ENCODE measurements around the gene CEACAM3. TPM values are rescaled to one million over a fixed set of nuclear protein-coding genes. Genes with fewer than 3 reads are reported as not detected.
A peak's percentile ranks its signal among the peaks of the same experiment; 100 is the strongest.

CEACAM3 gene
- total and polyA plus RNA-seq, 9 of the 15 experiments (the other 6 are each of a cell fraction or from before 2014, with no cell fraction given), result not detected

DNA sequence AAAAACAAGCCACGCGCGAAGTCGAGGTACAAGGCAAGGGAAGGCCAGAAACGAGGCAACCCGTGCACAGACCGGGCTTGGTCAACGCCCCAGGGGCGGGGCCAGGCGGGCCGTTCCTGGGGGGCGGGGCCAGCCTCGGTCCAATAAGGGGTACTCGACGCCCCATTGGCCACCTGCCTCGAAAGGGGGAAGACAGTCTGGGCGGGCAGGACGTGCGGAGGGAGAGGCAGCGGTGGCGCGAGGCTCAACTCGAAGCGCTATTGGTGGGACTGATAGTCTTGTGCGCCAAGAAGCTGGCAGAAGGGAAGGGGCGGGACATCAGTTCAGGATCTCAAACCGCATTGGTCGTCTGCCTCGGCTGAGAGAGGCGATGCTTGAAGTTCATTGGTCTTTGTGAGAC lies 48.2 kb downstream of the CEACAM3 start, which contains the start of gene LYPD4:
Gene LYPD4 (minus strand): TSS at position 83 of the 400 bp plus-strand sequence. CDS start 5,398 bp downstream, outside the sequence.
- TF ChIP-seq TAF7 (tag; IDR thresholded peaks at IDR 0.05), result no peak
- peak; percentile 96 for TF ChIP-seq ZBTB33 (CRISPR knock-in tag; IDR thresholded peaks at IDR 0.05)
- TF ChIP-seq CTBP1 (IDR thresholded peaks at IDR 0.05; ENCODE audit: borderline replicate concordance), result no peak
- TF ChIP-seq CBX3 (IDR thresholded peaks at IDR 0.05; ENCODE audit: borderline replicate concordance in 1 of 2, low read length in 2 of 2), result peak in 1 of 2 experiments; percentile 20; a peak in 1 of 3 replicates
- TF ChIP-seq L3MBTL2 (IDR thresholded peaks at IDR 0.05), result peak; percentile 79
- TF ChIP-seq, protein P1, sequence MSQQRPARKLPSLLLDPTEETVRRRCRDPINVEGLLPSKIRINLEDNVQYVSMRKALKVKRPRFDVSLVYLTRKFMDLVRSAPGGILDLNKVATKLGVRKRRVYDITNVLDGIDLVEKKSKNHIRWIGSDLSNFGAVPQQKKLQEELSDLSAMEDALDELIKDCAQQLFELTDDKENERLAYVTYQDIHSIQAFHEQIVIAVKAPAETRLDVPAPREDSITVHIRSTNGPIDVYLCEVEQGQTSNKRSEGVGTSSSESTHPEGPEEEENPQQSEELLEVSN (IDR thresholded peaks at IDR 0.05; ENCODE audit: borderline replicate concordance in 1 of 2, extremely low read depth in 1 of 2, insufficient read depth in 1 of 2, insufficient read length in 1 of 2, low read depth in 1 of 2, low read length in 1 of 2, poor library complexity in 1 of 2, severe bottlenecking in 1 of 2), result peak; percentile 83 to 85
- TF ChIP-seq MGA (IDR thresholded peaks at IDR 0.05), result peak; percentile 62
- no peak for FAIRE-seq
- H3K4me1 ChIP-seq (replicated peaks in 1 of 2; ENCODE audit: control insufficient read depth in 2 of 2, insufficient read depth in 2 of 2, low read length in 2 of 2), result peaks cover 22 to 31% of the 10 kb centered on the region in 2 experiments; a peak in 4 of 5 replicates
- ChIA-PET CTCF (ENCODE audit: low intra/inter-chr PET ratio) (no interaction called here), POLR2A (interaction anchor here (1.4 kb wide), 1 partner anchor 15 kb away, joined by 6 read pairs; the partner anchor contains the start of gene RPS19)
- no peaks in the 10 kb centered on the region for H3K9me1 ChIP-seq (ENCODE audit: control insufficient read depth, insufficient read depth, low read length)
- H3K4me2 ChIP-seq (ENCODE audit: insufficient read depth, low read length), result peak within 1 kb of the TSS; percentile 53
- DNase-seq (ENCODE audit: extremely low read depth in 1 of 4, low spot score in 3 of 4), result peak in 3 of 4 experiments; percentile 51 to 65 (median 55)
- intact Hi-C loops (cut with micrococcal nuclease) (no loop called here), in situ Hi-C loops (cut with MboI) (no loop called here)
- no peaks in the 10 kb centered on the region for H4K20me1 ChIP-seq (replicated peaks; ENCODE audit: control insufficient read depth, insufficient read depth, low read length)
- peak; percentile 69 for ATAC-seq
- no peaks in the 10 kb centered on the region for H3K36me3 ChIP-seq (ENCODE audit: control insufficient read depth, insufficient read depth, low read length)
- BruUV-seq (replicated peaks), result no TSS peak
- no peaks in the 10 kb centered on the region for H3K27me3 ChIP-seq (ENCODE audit: control insufficient read depth in 2 of 2, insufficient read depth in 2 of 2, low read length in 2 of 2)
- H3K9ac ChIP-seq (ENCODE audit: insufficient read depth in 1 of 2, low read depth in 2 of 2, low read length in 2 of 2), result no peak within 1 kb of the TSS; a peak in 1 of 4 replicates
- no peak within 1 kb of the TSS for H3K27ac ChIP-seq (ENCODE audit: extremely low read depth, low read depth, low read length)
- H3K9me3 ChIP-seq (replicated peaks; ENCODE audit: control insufficient read depth, insufficient read depth, low read depth, low read length), result peaks cover 2% of the 10 kb centered on the region; the same call in 1 of the 2 replicates
- peak within 1 kb of the TSS; percentile 66 for H2AFZ ChIP-seq (ENCODE audit: low read depth, low read length)
- 74% methylated on average over 23 of the region's 30 CpGs for WGBS (ENCODE audit: insufficient coverage, low coverage, missing lambda C conversion rate)
- H3K79me2 ChIP-seq (ENCODE audit: control insufficient read depth, insufficient read depth, low read length), result no peaks in the 10 kb centered on the region
- H3K4me3 ChIP-seq, result no peak within 1 kb of the TSS

Measured in K562 (cell line).